GM19238 (cell line): ENCODE results near the gene ABHD3.
"Not testable (repeated sequence)": the region's sequence is repeated elsewhere in the genome, so short reads cannot be mapped to it uniquely, and the experiment has no call there.

Source experiments
- DNase-seq: peaks from one replicate; pipeline ENCODE4 v3.0.0; 2011; ENCODE audit warnings: low spot score; ENCODE audit not compliant: insufficient read length

ABHD3 gene

GRCh38 chr18:21704603-21705364 lies at the start of gene ABHD3:
ABHD3 (minus strand) TSS chr18:21704774; CDS start chr18:21704665, 109 bp downstream.
- peak; percentile 90 for DNase-seq

- DNase-seq: no peak
Measured at GRCh38 chr18:21747764-21748693, 43.5 kb upstream of the ABHD3 start.

GRCh38 chr18:21747268-21747667 lies 42.7 kb upstream of the ABHD3 start:
- no peak for DNase-seq

- DNase-seq: no peak
Measured at GRCh38 chr18:21745231-21745630, 40.7 kb upstream of the ABHD3 start.

GRCh38 chr18:21743166-21743832 lies 38.7 kb upstream of the ABHD3 start:
- no peak for DNase-seq

- DNase-seq: no peak
Measured at GRCh38 chr18:21742315-21742687, 37.7 kb upstream of the ABHD3 start.

GRCh38 chr18:21741562-21742314 lies 37.2 kb upstream of the ABHD3 start:
- peak; percentile 16 for DNase-seq

- no peak for DNase-seq
Measured at GRCh38 chr18:21741312-21741561, 36.7 kb upstream of the ABHD3 start.

GRCh38 chr18:21740538-21741311 lies 36.2 kb upstream of the ABHD3 start, which contains the start of gene MIB1:
MIB1 (plus strand) TSS chr18:21740792; CDS start chr18:21741584, 792 bp downstream.
- peak; percentile 88 for DNase-seq

- DNase-seq: no peak
Measured at GRCh38 chr18:21739604-21740537, 35.3 kb upstream of the ABHD3 start.

GRCh38 chr18:21736926-21737325 lies 32.4 kb upstream of the ABHD3 start:
- not testable (repeated sequence) for DNase-seq

- no peak for DNase-seq
Measured at GRCh38 chr18:21735452-21736015, 31.0 kb upstream of the ABHD3 start.

GRCh38 chr18:21733011-21733410 lies 28.4 kb upstream of the ABHD3 start:
- DNase-seq: no peak

GRCh38 chr18:21727702-21728101 lies 23.1 kb upstream of the ABHD3 start:
- DNase-seq: no peak

GRCh38 chr18:21725201-21725600 lies 20.6 kb upstream of the ABHD3 start:
- DNase-seq: no peak

GRCh38 chr18:21722687-21723086 lies 18.1 kb upstream of the ABHD3 start:
- DNase-seq: no peak

- DNase-seq: no peak
Measured at GRCh38 chr18:21714474-21714873, 9.9 kb upstream of the ABHD3 start.

- not testable (repeated sequence) for DNase-seq
Measured at GRCh38 chr18:21707130-21707529, 2.6 kb upstream of the ABHD3 start.

GRCh38 chr18:21706386-21706865 lies 1.9 kb upstream of the ABHD3 start:
- DNase-seq: no peak
